GM21619 (cell line): Measurements from ENCODE around the gene MED8.
"Not testable (repeated sequence)": the region's sequence is repeated elsewhere in the genome, so short reads cannot be mapped to it uniquely, and the experiment has no call there.

Experiments used
- ATAC-seq: cut with Tn5 transposase; IDR thresholded peaks from one replicate; pipeline ENCODE4 v1.9.1; 2021; ENCODE audit not compliant: unreplicated experiment

MED8 gene

DNA sequence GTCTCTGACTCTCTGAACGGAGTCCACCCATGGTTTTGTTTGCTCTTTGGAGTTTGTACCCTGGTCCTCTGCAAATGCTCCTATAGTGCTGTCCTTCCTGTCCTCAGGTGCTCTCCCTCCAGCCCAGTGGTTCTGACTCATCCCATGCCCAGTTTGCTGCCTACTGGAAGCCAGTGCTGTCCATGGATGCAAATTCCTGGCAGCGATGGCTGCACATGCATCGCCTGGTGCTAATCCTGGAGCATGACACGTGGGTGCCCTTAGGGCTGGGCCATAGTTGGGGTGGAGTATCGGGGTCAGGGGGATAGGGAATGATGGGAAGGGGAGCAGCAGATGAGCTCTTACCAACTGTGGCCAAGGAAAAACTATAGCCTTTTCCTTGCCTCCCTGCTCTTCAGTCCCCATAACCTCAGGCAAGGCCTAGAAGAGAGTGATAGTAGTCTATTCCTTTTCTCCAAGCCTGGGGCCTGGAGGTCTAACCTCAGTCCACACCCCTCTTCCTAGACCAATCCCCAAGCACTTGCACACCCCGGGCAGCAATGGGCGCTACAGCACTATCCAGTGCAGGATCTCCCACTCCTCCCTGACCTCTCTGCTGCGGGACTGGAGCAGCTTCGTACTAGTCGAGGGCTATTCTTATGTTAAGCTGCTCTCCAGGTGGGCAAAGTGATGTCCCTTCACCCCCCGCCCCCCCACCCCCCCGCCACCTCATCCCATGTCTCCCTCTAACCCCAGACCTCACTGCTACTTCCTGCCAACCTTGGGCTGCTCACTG lies 32.6 kb upstream of the MED8 start:
- no peak for ATAC-seq

DNA sequence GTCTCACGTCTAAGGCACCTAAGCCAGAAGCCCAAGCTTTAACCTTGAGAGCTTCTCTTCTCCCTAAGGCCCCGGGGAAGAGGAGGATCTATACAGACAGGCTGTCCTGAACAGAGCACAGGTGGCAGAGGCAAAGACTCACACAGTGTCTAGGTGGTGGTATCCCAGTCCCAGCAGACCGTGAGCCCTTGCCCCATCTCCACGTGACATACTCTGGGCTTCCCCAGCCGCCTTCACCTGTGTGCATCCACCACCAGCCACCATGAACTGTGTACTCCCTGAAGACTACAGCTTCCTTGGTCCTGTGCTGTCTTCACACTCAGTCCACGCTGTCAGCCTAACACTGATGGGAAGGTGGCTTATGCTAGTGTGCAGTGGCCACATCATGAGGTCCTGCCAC lies 31.8 kb upstream of the MED8 start:
- no peak for ATAC-seq

DNA sequence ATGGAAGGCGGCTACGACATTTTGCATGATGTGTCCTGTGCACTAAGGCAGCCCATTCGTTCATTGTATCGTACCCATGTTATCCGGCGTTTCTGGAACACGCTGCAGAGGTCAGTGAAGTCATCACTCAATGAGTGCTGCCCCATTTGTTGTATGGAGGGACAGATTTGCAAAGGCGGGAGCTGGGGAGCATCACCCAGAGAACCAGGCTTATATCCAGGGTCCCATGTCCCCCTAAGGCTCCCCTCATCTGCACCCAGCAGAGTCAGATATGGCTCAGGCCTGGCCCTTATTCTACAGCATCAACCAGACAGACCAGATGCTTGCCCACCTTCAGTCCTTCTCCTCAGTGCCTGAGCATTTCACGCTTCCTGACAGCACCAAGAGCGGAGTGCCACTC lies 31.3 kb upstream of the MED8 start:
- ATAC-seq: no peak

DNA sequence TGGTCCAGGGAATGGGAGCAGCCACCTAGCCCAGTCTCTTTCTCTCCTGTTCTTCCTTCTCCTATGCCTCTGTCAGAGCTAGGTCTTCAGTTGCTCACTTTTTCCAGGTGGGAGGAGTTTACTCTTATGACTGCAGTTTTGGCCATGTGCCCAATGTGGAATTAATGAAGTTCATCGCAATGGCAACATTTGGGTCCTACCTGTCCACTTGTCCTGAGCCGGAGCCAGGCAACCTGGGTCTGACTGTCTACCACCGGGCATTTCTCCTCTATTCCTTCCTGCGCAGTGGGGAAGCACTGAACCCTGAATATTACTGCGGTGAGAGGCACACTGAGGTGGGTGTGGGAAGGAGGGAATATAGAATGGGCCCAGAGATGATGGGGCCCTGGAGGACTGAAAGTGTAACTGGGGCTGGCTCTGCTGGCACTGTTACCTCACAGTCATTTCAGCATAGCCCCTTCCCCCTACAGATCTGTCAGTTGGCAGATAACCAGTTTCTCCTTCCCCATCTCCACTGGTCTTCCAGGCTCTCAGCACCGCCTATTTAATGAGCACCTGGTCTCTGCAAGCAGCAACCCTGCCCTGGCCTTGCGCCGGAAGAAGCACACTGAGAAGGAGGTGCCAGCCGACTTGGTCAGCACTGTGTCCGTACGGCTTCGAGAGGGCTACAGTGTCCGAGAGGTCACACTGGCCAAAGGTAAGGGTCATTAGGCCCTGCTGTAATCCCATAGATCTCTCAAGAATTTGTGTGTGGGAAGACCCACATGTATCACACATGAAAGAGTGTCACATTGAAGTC lies 30.2 kb upstream of the MED8 start:
- ATAC-seq: no peak

DNA sequence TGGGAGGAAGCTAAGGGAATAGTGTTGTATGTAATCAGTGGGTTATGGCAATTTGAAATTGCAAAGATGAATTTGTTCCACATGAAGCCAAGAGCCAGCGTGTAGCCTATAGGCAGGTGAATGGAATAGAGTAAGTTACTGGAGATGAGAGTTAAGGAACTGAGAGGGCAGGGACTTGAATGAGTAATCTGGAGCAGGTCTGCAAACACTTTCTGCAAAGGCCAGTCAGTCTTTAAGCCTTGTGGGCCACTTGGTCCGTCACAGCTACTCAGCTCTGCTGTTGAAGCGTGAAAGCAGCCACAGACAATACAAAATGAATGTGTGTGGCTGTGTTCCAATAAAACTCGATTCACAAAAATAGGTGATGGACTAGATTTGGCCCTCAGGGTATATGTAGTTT lies 29.3 kb upstream of the MED8 start:
- no peak for ATAC-seq

DNA sequence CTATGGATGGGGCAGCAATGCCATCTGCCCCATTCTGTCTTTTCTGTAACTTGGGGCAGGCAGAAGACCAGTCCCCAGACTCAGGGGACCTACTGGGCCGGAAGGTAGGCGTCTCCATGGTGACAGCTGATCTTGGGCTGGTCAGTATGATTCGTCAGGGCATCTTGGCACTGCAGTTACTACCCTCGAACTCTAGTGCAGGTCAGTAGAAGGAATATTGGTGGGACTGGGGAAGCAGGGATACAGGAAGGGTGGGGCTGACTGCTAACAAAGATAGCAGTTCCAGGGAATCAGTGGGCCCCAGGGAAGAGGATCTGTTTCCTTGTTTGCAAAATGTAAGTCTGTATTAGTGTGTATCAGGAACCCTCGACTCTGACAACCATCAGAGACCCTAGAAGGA lies 26.3 kb upstream of the MED8 start:
- ATAC-seq: no peak

DNA sequence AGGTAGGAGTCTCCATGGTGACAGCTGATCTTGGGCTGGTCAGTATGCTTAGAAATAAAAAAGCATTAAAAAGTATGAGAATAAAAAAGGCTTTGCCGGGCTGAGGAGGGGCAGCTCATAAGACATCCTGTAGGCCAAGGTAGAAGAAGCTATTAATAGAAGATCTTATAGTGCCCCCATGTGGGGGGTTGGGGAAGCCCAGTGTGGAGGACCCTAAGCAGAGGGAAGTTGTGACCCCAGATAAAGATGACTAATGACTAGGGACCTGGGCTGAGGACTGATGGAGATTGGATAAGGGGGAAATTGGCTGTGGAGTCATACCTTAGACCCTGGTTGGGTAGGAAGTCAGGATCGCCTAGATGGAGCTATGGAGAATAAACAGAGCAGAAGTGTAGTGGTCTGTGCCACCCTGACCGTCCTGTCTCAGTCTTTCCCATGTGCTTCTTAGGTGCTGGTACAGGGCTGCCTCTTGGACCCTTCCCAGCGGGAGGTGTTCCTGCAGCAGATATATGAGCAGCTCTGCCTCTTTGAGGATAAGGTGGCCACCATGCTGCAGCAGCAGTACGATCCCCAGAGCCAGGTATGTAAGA lies 25.1 kb upstream of the MED8 start:
- ATAC-seq: no peak

DNA sequence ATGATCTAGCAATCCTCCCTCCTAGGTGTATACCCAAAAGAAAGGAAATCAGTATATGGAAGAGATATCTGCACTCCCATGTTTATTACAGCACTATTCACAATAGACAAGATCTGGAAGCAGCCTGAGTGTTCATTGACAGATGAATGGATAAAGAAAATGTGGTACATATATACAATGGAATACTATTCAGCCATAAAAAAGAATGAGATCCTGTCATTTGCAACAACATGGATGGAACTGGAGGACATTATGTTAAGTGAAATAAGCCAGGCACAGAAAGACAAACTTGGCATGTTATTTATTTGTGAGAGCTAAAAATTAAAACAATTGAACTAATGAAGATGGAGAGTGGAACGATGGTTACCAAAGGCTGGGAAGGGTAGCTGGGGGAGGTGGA lies 23.8 kb upstream of the MED8 start:
- ATAC-seq: not testable (repeated sequence)

DNA sequence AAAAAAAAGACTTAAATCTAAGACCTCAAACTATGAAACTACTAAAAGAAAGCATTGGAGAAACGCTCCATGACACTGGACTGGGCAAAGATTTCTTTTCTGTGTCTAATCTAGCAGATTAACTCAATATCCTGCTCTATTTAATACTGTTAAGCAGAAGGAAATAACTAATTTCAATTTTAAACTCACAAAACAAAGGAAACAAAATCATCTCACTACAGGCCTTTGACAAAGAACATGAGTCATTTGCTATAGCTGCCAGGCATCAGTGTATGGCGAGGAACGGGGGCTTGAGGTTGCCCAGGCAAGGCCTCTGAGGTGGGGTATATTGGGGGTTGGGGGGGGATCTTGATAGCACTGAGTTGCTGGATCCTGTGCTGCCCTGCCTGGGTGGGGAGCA lies 21.0 kb upstream of the MED8 start:
- no peak for ATAC-seq

DNA sequence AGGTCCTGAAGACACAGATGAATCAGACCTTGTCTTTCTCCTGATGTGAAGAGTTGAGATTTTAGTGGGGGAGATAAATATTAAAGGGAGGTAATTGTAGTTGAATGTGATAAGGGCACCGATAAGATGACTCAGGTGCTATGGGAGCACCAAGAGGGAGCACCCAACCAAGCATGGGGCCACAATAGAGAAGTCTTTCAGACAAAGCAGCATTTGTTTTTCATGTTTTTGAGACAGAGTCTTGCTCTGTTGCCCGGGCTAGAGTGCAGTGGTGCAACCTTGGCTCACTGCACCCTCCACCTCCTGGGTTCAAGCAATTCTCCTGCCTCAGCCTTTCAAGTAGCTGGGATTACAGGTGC lies 16.3 kb upstream of the MED8 start:
- no peak for ATAC-seq

DNA sequence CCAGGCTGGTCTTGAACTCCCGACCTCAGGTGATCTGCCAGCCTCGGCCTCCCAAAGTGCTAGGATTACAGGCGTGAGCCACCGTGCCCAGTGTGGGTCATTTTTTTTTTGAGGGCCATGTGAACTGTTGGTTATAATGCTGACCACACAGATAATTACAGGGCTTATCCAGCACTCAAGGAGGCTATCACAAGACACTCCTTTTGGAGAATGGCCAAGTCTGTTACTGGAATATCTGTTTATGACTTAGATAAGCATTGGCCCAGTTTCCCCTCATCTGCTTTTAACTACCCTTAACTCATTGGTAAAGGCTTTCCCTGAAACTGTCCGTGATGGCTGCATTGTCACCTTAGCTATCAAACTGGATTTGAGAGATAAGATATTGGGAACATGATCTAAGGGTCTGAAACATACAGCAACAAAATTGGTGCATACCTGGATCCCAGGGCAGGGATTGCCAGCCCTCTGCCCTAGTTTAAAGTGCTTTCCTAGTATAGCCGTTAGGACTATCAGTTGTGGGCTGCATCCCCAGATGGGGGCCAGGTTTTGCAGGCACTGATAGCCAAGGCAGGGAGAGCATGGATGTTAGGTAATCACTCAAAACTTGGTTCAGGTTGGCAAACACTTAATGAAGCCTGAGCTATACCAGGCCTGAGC lies 15.7 kb upstream of the MED8 start:
- ATAC-seq: no peak

DNA sequence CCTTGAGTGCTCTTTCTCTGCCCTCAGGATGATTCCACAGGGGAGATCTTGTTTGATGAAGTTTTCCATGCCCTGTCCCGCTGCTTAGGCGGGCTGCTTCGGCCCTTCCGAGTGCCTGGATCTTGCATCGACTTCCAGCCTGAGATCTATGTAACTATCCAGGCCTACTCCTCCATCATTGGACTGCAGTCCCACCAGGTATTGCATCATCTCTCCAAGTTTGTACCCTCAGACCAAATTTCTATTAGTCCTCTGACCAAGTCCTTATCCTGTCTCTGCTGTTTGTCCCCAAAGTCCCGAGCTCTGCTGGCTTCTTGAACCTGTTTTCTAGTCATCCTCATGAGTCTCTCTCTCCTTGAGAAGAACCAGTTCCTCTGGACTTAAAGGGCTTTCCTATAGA lies 14.8 kb upstream of the MED8 start:
- no peak for ATAC-seq

DNA sequence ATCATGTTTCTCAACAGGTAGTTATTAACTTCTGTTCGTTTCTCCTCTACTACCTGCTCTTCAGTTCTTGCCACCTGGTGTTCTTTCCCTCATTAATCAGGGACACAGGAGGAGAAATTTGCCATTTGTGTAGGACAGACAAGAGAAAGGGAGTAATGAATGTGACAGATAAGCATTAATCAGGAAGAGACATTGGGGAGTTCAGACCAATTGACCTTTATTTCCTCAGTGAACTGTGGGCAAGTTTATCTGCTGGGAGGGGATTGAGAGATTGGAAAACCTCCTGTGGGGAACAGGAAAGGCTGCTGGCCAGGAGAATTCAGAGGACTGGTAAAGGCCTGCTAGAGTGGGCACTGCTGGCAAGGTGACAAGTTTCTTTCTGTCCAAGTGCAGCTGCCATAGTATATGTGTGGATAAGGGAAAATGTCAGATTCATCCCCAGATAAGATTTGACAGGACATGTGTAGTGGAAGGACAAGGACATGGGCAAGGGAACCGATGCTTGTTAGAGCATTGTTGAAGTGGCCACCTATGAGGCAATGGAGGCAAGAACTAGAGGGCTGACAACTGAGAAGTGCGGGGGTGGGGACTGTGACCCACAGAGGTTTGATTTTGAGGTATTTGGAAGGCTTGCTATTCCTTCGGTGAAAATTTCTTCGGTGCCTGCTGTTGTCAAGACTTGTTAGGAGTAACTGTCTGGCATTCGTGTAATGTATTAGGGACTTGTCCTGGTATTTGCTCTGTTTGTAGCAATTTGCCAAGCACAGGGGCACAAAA lies 12.7 kb upstream of the MED8 start:
- ATAC-seq: no peak

DNA sequence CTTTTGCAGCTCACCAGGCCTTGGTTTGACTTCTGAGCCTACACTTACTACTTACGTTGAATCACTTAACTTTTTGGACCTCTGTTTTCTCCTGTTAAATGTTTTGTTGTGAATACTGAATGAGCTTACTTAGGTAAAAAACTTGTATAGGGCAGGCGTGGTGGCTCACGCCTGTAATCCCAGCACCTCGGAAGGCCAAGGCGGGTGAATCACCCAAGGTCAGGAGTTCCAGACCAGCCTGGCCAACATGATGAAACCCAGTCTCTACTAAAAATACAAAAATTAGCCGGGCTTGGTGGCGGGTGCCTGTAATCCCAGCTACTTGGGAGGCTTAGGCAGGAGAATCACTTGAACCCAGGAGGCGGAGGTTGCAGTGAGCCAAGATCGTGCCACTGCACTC lies 10.8 kb upstream of the MED8 start:
- ATAC-seq: not testable (repeated sequence)

DNA sequence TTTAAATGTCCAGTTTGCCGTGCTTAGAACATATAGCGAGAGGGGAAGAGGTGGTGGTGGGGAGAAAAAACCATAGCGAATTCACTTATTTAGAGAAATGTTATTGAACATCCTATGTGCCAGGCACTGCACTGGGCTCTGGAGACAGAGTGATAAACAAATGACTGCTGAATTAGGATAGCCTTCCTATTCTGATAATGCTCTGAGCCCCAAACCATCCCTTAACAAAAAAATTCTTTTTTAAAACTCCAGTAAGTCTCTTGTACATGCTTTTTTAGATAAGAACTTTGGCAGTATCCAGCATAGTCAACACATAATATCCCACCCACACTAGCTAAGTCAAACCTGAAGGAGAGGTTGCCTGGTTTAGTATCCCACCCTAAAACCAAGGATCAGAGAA lies 8.6 kb upstream of the MED8 start:
- no peak for ATAC-seq

DNA sequence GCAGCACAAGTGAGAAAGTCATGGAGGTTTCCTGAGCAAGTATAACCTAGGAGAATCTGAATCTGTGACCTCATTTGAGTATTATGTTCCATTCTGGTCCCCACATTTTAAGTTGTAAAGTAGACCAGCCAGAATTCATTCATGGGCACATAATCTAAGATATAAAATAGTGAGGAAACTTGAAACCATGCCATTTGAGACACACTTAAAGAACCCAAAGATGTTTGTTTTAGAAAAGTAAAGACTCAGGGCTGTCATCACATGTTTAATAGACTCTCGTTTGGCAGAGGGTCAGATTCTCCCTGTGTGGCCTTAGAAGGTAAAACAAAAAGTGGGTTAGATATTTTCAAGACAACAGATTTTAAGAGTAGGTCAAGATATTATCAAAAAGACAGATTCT lies 6.5 kb upstream of the MED8 start:
- no peak for ATAC-seq

DNA sequence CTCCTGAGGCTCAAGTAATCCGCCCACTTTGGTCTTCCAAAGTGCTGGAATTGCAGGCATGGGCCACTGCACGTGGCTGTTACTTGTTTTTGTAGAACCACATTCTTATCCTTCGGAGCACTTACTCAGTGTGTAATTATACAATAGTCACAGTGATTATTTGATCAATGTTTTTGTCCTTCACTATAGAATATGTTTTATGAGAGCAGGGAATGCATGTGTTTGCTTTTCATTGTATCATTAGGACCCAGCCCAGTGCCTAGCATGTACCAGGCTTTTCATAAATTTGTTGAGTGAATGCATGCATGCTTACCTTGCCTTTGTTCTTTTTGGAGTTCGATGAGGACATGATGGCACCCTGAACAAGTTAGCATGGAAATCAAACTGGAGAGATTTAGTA lies 5.9 kb upstream of the MED8 start:
- ATAC-seq: no peak

DNA sequence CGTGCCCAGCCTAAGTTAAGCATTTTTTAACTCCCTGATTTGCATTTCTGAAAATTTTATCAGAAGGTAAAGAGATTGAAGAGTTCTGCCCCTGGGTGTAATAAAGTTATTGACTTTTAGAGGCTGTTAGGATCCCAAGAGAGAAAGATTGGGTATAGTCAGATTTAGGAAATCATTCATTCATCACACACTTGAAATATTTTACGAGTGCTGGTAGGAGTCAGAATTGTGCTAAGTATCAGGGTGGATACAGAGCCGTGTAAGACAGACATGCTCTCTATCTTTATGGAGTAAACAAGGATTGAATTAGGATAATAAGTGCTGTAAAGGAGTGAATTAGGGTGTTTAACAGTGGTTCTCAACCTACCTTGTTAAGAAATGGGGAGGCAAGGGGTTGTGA lies 3.1 kb upstream of the MED8 start:
- no peak for ATAC-seq

DNA sequence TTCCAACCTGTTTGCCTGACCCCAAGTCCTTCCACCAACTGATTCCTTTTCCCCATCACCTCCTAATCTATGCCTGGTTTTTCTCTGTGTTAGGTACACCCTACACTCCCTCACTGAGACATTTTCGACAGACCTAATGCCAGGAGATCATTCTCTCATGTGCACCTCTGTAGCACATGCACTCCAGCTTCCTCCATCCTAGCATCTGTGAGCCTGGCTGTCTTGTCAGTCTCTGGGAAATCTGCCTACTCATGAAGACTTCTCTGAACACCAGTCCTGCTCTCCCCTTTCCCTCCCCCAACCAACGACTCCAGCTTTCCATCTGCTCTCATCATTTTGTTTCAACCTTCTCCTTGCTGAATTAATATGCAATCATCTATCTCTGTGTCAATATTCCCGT lies 987 bp downstream of the MED8 start:
- no peak for ATAC-seq

DNA sequence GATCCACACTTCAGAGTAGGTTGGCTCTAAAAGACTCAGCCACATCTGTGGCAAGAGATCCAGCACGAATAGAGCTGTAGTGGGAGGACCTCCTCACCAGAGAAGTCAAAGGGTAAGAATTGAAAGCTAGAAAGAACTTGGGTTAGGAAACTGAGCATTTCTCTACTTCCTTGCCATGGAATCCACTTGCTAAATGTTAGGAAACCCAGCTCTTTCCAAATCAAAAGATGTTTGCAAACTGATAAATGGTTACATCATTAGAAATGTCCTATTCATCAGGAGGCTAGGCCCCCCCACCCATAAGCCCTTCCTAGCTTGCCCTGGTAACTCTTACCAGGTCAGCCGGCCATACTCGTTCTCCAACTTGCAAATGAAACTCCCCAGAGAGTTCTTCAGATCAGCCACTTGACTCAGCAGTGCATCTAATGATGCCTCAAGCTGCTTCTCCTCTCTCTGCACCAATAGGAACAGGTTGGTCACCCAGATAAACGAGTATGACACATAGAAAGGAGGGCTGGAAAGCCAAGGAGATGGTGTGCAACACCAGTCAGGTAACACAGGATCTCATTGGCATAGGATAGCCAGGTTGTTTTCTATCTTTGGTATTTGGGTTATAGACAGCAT lies 1.5 kb downstream of the MED8 start:
- ATAC-seq: no peak

DNA sequence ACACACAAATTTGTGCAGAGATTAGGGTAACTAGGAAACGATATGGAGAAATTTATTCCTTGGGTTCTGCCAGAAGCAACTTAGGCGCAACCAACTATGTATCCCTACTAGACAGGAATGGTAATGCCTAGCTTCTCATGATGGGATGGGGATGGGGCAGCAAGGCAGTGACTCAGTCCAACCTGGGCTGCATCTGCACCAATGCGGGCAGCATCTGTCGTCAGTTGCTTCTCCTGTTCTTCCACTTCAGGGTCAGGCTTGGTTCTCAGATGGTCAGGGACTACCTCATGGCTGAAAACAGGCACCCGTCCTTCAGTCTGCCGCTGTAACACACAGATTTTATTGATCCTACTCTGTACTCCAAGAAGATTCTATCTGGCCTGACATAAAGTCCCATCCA lies 2.9 kb downstream of the MED8 start:
- ATAC-seq: no peak
